Measurements from ENCODE around the gene RAG1.

The RAG1 gene

DNA sequence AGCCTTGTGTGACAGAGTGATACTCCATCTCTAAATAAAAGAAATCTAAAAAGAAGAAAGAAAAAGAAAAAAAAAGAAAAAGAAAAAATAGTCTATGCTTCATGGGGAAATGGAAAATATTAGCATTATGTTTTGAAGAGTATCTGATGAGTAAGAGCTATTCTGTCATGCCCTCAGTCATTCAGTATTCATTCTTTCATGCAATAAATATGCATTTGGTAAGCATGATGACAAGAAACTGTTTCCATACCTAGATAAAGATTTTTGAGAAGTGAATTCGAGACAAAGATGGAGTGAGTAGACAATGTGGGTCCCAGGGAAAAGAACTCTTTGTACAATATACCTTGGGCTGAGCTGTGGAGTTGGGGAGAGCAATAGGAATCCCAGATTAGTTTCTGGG is 20.3 kb downstream of the RAG1 start:
- DNase-seq (ENCODE audit: low read depth in 1 of 2, low spot score in 1 of 2) = no peak

DNA sequence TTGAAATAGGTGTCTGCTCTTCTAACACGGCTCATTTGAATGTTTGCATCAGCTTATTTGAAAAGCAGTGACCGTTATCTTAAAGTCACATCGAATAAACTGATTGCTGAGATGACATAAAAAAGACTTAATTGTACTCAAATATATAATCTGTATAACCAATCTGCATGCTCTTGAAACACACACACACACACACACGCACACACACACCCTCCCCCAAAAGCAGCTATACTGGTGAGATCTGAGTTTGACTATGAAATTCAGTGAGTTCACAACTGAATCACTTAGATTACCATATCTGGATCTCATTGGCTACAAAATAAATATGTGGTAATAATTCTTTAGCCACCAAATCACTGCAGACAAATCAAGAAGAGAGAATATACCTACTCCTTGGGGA is 22.7 kb downstream of the RAG1 start:
- DNase-seq (ENCODE audit: low read depth in 1 of 2, low spot score in 1 of 2) = no peak

DNA sequence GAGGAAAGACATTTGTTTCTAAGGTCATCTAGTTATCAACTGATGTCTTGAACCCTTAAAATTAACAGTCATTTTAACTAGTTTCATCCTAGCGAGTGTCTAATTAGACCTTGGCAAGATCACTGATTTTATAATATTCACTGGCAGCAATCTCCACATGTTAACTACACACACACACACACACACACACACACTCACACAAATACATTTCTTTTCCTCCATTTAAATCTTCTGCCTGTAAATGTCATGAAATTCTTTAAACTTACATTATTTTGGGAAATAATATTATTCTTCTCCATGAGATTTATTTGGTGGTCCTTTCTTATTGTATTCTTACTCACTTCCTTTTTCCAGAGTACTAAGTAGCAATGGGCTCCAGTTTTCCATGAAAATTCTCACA is 23.6 kb downstream of the RAG1 start:
- no peak for DNase-seq (ENCODE audit: low read depth in 1 of 2, low spot score in 1 of 2)

DNA sequence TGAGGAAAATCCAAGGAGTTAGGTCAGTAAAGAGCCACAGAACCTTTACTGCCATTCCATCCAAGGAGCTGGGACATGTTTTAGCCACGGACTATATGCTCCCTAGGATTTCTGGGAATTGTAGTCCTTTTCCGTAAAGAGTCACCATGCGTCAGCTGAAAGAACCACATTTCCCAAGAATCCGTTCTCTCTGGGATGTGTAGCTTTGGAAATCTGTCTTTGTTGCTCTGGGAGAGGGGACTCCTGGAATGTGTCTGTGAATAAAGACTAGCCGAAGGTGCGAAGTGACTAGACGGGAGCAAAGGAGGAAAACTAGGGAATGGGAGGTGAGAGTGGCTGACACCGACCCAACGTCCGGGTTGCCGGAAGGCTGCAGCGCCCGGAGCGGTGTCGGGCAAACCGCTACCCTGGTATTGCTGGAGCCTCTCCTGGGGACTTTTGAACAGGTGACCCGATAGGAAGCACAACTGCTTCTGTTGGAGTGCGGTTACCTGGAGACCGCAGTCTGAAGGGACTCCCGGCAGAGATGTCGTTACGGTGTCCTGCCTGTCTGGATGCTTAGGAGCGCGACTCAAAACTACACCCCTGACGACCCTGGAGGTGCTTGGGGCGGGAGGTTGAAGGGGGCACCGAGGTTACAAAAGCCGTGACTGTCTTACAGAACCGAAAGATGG is 26.6 kb downstream of the RAG1 start, which contains the start of gene IFTAP:
TSS of gene IFTAP (plus strand) at position 187 of the 674 bp plus-strand sequence. CDS start 15,602 bp downstream, outside the sequence.
- peak in 1 of 2 donors; percentile 12 for DNase-seq (ENCODE audit: low read depth in 1 of 2, low spot score in 1 of 2)

DNA sequence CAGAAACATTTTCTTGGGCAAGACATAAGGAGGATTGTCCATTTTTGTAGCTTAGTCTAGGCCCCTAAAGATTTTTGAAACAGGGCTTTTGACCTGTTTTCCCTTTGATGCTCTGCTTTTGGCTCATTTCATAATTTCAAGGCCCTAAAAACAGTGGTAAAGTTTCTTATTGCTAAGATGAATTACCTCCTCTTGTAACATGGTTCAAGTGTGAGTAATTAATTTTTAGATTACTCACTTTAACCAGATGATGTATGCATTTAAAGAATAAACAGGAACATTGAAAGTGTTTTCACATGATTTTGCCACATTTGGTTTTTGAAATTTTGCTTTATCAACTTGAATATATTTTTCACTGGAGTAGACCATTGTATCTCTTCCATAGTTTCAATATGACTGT is 29.1 kb downstream of the RAG1 start:
- DNase-seq (ENCODE audit: low read depth in 1 of 2, low spot score in 1 of 2) = no peak

DNA sequence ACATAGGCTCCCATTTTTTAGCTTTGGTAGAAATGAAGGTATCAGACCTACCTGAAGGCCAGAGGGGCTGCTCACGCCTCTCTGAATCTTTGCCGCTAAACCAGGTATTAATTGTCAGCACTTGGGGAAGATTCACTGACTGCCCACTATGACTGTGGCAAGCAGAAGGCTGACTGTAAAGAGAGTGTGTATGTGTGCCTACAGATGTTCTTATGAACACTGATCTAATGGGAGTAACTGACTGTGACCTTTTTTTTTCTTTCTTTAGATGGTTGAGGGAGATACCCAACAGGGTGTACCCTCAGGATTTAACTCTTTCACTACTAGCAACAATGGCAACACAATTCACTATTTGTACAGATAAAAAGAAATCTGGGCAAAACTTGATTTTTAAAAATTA is 30.2 kb downstream of the RAG1 start, which contains the start of gene RAG2:
TSS of gene RAG2 (minus strand) at position 186 of the 400 bp plus-strand sequence. CDS start 4,068 bp downstream, outside the sequence.
- DNase-seq (ENCODE audit: low read depth in 1 of 2, low spot score in 1 of 2) = no peak

DNA sequence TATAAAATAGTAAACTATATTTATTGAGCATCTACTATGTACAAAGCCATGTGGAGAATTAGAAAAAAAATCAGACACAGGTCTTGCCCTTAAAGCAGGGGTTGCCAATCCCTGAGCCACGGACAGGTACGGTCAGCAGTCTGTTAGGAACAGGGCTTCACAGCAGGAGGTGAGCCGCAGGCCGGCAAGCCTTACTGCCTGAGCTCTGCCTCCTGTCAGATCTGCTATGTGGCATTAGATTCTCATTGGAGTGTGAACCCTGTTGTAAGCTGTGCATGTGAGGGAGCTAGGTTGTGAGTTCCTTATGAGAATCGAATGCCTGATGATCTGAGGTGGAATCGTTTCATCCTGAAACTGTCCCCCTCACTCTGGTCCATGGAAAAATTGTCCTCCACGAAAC is 32.4 kb downstream of the RAG1 start:
- no peak for DNase-seq (ENCODE audit: low read depth in 1 of 2, low spot score in 1 of 2)

- DNase-seq (ENCODE audit: low read depth in 1 of 2, low spot score in 1 of 2) = no peak
These were observed 33.3 kb downstream of the RAG1 start for GRCh38 chr11:36601155-36601554.

GRCh38 chr11:36602135-36602534 is 34.3 kb downstream of the RAG1 start:
- no peak for DNase-seq (ENCODE audit: low read depth in 1 of 2, low spot score in 1 of 2)

- DNase-seq (ENCODE audit: low read depth in 1 of 2, low spot score in 1 of 2) = no peak
These were observed 37.7 kb downstream of the RAG1 start for GRCh38 chr11:36605221-36606216.

DNA sequence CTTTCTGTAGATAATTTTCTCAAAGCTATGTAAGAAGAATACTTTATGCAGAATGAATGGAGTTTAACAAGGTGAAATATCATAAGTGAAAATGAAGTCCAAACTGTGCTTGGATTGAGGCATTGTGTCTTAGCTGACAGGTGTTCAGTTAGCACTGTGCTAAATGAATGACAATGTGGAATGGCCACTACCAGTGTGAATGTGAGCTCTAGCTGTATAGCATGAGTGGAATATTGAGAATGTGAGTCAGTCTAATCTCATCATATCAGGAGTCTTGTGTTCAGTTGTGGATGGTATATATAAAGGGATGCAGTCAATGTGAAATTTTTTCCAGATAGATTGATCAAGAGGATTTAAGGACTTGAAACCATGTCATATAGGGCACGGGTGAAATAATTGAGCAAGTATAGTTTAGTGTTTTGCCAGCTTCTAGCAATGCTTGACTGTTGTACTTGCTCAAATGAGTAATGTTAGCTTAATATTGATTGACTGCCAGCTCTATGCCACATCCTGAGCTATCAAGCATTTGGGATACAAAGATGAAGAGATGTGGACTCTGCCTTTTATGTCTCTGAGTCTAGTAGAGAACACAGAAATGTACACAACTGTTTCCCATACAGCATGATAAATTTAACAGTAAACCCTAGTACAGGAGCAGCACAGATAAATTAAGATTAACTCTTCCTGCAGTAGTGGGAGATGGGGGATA is 40.8 kb downstream of the RAG1 start:
- no peak for DNase-seq (ENCODE audit: low read depth in 1 of 2, low spot score in 1 of 2)

DNA sequence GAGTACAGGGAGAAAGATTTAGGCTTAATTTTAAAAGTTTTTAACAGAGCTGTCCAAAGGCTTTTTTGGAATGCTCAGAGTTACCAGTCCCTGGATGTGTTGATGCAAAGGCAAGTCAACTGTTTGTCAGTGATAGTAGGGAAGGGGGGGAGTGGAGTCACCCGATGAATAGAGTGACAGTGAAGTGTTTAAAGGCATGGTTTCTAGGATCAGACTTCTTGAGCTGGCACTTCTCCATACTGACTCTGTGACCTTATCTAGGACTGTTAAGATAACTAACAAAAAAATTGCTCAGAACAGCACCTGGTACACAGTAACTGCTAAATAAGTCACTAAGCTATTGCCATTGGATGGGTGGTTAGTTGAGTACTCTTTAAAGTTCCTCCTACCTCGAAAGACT is 41.6 kb downstream of the RAG1 start:
- no peak for DNase-seq (ENCODE audit: low read depth in 1 of 2, low spot score in 1 of 2)

GRCh38 chr11:36615826-36616225 is 48.0 kb downstream of the RAG1 start:
- DNase-seq (ENCODE audit: low read depth in 1 of 2, low spot score in 1 of 2) = no peak

GRCh38 chr11:36617543-36618362 is 49.9 kb downstream of the RAG1 start:
- no peak for DNase-seq (ENCODE audit: low read depth in 1 of 2, low spot score in 1 of 2)

GRCh38 chr11:36618363-36619047 is 50.7 kb downstream of the RAG1 start:
- no peak for DNase-seq (ENCODE audit: low read depth in 1 of 2, low spot score in 1 of 2)

GRCh38 chr11:36619502-36619901 is 51.7 kb downstream of the RAG1 start:
- DNase-seq (ENCODE audit: low read depth in 1 of 2, low spot score in 1 of 2) = no peak

DNA sequence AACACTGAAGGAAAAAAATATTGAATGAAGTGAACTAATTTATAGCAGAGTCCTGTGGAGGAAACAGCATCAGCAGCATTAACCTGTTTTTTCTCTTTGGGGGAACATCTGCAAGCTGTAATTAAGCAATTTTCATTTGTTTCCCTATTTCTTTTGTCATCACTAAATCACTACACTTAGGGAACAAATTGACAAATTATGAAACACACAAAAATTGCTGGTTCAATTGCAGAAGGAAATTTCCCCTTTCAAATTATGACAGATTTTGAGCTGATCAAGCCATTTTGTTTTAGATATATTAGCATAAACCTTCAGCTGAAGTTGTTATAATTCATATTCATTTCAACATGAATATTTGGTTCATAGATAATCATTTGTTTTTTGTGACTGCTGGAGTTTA is 52.4 kb downstream of the RAG1 start:
- no peak for DNase-seq (ENCODE audit: low read depth in 1 of 2, low spot score in 1 of 2)

GRCh38 chr11:36622431-36623136 is 54.8 kb downstream of the RAG1 start:
- no peak for DNase-seq (ENCODE audit: low read depth in 1 of 2, low spot score in 1 of 2)

GRCh38 chr11:36623494-36623893 is 55.7 kb downstream of the RAG1 start:
- no peak for DNase-seq (ENCODE audit: low read depth in 1 of 2, low spot score in 1 of 2)

All from activated CD4-positive, alpha-beta T cell treated with anti-CD3 and anti-CD28 coated beads, Interleukin-2, amount 50 U/mL, for 24 hours (primary cell).